Ovary (tissue), 3 donors: Measurements from ENCODE around the gene TMEM164.

ENCODE experiments used
- POLR2A ChIP-seq: fragments of 450-650 bp; IDR thresholded peaks from one replicate; pipeline ENCODE4 v1.6.1; 2017; ENCODE audit warnings: antibody characterized with exemption, mild to moderate bottlenecking, moderate library complexity
- TF ChIP-seq, protein P1 (sequence below), 3 donors: fragments of 450-650 bp in 2 of 3; fragments of 200-600 bp in 1 of 3; IDR thresholded peaks; one replicate each; pipeline versions ENCODE4 v1.5.1 to v1.8.0; 2016 to 2022; ENCODE audit warnings: antibody characterized with exemption in 3 of 3, mild to moderate bottlenecking in 1 of 3
- donor health status: DM: no; HTN: no; CAD: no.

DNA sequence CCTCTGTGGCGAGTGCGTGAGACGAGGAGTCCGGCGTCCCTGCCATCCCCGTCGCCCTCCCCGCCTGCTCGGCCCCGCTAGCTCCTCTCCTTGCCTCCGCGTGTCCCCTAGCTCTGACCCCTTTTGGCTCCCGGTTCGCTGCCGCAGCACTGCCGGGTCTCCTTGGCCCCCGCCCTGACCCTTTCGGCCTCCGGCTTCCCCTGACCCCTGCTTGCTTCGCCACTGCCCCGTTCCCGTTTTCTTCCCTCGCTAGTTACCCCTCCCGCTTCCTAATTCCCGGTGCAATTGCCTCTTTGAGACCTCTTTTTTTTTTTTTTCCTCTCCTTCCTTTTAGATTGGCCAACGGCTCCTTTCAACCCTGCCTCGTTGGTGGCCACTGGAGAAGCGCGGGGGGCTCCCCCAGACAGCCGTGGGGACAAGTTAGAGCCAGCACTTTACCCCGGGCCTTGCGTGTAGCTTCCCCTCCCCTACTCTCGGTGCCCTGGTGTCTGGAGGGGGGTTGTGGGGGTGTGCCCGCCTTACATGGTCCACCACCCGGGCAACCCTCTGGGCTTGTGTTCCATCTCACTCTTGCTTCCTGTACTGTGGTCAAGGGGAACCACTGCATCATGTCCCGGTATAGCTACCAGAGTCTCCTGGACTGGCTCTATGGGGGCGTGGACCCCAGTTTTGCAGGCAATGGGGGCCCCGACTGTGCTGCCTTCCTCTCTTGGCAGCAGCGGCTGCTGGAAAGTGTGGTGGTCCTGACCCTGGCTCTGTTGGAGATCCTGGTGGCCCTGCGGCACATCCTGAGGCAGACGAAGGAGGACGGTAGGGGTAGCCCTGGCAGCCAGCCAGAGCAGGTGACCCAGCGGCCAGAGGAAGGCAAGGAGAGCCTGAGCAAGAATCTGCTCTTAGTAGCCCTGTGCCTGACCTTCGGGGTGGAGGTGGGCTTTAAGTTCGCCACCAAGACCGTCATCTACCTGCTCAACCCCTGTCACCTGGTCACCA, 548 bp downstream of the TMEM164 start:
- no peak for TF ChIP-seq POLR2A
- TF ChIP-seq, protein P1, sequence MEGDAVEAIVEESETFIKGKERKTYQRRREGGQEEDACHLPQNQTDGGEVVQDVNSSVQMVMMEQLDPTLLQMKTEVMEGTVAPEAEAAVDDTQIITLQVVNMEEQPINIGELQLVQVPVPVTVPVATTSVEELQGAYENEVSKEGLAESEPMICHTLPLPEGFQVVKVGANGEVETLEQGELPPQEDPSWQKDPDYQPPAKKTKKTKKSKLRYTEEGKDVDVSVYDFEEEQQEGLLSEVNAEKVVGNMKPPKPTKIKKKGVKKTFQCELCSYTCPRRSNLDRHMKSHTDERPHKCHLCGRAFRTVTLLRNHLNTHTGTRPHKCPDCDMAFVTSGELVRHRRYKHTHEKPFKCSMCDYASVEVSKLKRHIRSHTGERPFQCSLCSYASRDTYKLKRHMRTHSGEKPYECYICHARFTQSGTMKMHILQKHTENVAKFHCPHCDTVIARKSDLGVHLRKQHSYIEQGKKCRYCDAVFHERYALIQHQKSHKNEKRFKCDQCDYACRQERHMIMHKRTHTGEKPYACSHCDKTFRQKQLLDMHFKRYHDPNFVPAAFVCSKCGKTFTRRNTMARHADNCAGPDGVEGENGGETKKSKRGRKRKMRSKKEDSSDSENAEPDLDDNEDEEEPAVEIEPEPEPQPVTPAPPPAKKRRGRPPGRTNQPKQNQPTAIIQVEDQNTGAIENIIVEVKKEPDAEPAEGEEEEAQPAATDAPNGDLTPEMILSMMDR (IDR thresholded peaks at IDR 0.05), result no peak
